Measurements from ENCODE around the gene HES3.
A peak's percentile ranks its signal among the peaks of the same experiment; 100 is the strongest.
"Not testable (repeated sequence)": the region's sequence is repeated elsewhere in the genome, so short reads cannot be mapped to it uniquely, and the experiment has no call there.

Gene HES3

DNA sequence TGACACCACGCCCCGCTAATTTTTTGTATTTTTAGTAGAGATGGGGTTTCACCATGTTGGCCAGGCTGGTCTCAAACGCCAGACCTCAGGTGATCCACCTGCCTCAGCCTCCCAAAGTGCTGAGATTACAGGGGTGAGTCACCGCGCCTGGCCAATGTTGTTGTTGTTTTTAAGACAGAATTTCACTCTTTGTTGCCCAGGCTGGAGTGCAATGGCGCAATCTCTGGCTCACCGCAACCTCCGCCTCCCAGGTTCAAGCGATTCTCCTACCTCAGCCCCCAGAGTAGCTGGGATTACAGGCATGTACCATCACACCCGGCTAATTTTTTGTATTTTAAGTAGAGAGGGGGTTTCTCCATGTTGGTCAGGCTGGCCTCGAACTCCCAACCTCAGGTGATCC lies 24.3 kb upstream of the HES3 start:
- DNase-seq, result not testable (repeated sequence)

DNA sequence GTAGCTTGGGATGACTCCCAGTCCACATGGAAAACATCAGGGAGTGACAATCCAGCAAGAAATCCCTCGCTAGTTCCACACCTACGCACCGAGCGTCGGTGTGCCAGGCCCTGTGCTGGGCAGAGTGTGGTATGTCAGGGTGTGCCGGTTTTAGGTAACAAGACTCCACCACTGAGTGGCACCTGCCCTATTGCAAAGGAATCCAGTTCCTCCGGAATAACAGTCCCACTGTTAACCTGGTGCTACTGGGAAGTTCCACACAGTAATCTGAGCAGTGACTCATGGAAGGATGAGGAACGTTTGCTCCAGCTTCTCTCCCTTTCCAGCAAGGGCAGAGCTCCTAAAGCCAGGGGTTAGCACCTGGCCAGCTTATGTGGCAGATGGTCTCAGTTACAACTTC lies 23.7 kb upstream of the HES3 start:
- DNase-seq, result peak; percentile 51

DNA sequence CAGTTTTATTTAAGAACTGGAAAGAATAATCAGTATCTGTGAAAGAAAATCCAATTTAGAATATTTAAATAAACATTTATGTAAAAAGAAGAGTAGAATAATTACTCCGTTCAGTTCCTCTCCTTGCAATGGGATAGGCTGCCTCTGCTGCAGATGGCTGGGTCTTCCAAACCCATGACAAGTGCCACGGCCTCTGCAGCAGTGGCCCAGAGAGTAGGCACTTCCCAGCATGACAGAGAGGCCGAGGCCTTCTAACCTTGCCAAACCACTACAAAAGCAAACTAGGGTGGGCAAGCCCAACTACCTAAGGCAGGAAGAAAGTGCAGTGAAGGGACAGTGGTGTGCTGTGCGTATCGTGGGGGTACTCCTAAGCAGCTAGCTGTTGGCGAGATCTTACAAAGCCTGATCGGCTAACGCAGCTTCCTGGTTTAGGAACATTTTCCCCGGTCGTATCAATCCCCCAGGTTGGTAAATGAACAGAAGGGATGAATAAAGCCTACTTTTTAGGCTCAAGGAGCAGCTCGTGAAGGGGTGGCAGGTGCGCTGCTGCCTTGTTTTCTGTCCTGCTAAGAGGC lies 22.7 kb upstream of the HES3 start:
- no peak for DNase-seq

DNA sequence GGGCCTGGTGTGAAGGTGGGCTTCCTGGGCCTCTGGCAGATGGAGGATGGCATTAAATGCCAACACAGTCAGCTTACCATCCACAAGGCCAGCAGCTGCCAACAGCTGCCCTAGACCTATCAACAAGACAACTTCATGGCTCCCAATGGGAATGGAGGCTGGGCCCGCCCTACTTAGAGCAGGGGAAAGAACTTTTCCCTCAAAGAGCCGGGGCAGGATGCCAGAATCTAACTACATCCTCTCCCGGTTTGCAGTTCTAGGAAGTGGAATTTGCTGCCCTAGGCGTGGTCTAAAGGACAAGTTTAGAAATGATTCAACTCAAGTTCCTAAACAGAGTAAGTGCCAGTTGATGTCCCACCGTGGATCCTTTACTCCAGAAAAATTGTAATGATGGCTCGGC lies 21.3 kb upstream of the HES3 start:
- DNase-seq, result peak; percentile 47

DNA sequence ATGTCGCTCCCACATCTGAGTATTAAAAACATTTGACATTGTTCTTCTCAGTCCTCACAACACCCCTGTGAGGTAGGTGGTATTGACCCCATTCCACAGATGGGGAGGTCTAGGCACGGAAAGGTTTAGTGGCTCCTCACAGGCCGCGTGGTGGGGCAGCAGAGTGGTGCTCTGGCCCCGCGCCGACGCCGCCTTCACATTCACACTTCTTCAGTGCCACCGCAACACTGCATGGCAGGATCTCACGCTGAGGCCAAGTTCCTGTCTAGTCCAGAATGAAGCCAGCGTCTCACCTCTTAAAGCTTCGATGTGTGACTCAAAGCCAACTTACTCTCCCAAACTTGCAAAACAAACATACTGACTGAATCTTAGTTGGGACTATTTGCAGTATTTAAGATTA lies 20.4 kb upstream of the HES3 start:
- no peak for DNase-seq

DNA sequence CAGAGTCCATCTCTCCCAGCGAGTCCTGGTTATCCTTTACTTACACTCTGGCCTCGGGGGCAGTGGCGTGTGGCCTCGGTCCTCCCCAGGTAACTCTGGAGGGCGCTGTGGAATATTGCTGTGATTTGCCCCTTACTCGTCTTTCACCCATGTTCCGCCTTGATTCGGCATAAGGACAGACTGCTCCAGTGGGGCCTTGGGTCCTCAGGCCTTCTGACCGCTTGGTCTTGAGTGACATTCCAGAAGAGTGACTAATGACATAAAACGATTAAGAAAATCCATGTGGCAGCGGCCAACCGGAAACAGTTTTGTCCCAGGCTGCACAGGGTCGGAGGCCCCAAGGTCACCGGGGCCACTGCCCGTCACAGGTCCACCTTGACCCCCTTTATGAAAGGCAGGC lies 19.3 kb upstream of the HES3 start:
- no peak for DNase-seq

DNA sequence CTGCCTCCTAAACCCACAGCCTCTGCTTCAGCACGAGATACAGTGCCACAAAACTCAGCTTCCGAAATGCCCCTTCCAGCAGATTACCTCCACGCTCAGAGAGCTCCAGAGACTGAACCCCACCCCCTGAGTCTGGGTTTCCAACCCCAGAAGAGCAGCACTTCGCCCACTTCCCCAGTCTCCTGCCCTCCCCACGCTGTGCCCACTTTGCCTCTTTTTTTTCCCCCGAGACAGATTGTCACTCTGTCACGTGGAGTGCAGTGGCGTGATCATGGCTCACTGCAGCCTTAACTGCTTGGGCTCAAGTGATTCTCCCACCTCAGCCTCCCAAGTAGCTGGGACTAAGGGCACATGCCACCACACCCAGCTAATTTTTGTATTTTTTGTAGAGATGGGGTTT lies 18.3 kb upstream of the HES3 start:
- no peak for DNase-seq

DNA sequence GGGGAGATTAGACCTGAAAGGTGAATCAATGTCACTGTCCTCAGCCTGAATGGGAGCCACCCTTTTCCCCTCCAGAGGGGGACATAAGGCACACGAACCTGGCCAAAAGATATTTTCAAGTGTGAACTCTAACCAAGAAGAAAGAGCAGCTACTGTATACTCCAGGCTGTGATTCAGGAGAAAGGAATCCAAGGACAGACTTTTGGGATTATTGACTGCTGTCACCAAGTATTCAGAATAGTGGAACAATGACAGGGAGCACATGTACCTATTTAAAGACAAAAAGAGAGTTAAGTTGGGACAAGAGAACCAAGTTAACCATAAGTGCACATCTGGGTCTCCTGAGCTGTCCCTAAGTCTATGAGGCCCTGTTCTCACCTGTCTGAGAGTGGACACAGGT lies 10.6 kb upstream of the HES3 start:
- DNase-seq, result no peak

DNA sequence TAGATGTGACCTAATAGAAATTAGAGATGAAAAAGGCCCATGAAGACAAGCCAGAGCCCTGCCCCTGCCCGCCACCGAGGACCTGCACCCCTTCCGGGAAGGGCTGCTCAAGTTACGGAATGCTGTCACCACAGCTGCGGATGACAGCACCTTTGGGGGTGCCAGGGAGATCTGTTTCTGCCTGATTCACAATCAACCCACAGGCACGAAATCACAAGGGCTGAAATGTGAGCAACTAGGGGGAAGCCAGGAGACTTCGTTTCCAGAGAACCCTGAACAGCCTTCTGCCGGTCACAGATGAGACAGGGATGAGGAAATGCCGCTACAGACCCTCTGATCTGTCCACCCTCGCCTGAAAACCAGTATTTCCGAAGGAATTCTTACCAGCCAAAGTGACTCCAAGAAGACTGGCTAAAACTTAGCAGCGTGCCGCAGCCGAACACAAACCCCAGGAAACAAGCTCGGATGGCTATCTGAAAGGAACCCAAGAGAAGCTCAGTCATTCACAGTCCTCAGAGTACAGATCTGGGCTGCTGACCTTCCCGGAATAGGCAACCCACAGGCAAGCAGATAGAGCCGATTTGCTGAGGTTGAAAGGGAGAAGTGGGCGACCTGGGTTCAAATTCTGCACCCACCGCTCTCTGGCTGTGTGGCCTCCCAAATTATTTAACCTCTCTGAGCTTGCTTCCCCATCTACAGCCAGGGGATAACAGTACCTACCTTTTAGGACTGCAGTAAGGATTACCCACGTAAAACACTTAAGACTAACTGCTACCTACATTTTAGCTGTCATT lies 9.3 kb upstream of the HES3 start:
- DNase-seq, result no peak

DNA sequence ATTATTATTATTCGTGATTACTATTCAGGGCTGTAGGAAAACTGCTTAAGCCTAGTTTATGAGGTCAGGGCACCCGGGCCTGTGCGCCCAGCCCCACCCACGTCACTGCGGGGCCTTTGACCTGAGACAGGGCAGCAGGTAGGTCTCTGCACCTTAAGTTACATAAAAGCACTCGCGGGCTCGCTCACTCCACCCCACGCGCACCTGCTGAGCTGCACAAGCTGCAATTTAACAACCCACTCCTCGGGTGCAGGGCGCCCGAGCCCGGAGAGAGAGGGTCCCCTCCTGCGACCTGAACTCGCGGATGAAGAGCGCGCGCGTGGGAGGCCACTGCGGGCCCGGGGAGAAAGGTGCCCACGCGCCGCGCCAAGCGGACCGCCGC lies 8.7 kb upstream of the HES3 start:
- no peak for DNase-seq

DNA sequence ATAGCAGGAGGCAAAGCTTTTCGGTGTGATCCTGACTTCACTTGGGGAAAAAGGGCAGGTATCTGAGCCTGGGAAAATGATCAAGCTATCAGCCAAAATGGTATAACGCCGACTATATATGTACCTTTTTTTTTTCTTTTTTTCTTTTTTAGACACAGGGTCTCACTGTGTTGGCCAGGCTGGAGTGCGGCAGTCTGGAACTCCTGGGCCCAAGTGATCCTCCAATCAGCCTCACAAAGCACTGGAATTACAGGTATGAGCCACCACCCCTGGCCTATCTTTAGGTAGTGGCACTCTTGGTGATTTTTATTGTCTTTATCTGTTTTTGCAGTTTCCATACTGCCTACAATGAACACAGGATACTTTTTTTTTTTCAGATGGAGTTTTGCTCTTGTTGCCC lies 6.9 kb upstream of the HES3 start:
- DNase-seq, result no peak

DNA sequence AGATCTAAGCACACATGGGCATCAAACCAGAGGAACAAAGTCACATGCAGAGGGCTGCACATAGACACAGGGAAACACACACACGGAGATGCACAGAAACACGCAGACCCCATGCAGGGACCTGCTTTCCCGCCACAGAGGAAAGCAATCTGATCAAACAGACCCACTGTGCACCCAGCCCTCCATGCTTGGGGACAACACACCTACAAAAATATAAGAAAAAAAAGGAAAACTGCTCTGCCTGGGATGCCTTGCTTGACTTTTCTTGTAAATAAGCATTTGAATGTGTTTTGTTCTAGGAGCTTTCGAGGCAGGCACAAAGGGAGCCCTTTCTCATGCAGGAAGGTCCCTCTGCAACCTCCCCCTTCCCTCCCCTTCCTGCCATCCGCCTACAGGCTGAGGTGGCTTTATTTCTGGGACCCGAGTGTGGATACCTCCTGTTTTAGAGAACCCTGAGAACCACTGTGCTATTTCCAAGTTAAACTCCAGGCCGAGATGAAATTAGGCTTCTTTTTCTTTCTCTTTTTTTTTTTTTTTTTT lies 4.7 kb upstream of the HES3 start:
- DNase-seq, result no peak

DNA sequence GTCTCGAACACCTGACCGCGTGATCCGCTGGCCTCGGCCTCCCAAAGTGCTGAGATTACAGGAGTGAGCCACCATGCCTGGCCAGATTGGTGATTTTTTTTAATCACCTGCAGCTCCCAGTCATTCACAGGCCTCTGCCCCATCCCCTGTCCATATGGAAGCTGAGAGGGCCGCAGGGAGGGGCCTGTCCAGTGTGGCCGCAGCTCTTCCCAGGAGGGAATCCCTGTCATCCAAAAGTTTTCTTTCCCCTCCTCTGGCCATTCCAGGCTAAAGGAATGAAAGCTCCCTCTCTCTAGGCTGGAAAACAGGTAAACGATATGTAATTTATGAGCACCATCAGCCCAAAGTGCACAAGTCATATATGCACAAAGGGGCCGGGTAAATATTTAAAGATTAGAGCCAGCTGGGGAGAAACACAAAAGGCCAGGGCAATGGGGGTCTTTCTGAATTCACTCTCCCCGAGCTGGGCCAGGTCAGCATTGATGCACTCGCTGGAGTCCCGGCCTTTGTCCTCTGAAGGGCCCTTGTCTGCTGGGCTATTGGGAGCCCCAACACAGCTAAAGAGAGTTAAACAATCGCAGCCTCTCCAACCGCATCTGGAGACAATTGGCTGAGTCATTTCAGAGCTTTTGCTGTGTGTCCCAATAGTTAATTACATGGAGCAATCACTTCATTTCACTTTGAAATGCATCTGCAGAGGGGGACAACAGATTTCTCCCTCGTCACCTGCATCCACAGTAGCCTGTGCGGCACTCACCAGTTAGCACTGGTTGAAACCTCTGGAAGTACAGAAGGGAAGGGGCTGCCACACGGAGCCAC lies 3.8 kb upstream of the HES3 start:
- DNase-seq, result no peak

DNA sequence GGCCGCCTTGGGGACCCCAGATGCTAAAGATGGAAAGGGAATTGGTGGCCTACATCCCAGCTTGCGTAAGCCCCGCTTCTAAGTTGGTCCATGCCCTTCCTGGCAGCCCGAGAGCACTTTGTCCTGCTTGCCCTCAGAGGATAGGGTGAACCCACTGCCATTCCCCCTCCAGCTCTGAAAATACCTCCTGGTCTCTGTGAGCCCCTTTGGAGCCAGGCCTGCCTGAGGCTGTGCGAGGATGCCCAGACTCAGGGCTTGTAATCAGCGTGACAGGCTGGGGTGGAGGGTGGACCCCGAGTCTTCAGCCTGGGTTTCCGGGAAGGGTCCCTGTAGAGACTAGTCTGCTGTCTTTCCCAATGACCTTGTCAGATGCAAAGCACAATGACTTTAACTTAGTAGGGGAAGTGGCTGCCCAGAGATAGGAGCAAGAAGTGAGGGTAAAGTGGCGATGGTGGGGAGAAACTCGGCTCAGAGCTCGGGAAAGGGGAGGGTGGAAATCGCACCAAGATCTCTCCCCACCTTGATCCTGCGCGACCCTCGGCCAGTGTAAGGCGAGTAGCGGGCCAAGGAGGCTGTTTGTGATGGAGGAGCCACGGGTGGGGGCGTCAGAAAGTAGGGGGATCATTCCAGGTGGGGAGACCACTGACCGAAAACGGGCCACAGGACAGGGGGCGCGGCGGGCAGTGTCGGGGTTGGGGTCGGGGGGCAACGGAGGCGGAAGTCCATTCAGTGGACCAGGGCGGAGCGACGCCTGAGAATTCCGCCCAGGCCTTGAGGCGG lies 2.7 kb upstream of the HES3 start:
- DNase-seq, result no peak

DNA sequence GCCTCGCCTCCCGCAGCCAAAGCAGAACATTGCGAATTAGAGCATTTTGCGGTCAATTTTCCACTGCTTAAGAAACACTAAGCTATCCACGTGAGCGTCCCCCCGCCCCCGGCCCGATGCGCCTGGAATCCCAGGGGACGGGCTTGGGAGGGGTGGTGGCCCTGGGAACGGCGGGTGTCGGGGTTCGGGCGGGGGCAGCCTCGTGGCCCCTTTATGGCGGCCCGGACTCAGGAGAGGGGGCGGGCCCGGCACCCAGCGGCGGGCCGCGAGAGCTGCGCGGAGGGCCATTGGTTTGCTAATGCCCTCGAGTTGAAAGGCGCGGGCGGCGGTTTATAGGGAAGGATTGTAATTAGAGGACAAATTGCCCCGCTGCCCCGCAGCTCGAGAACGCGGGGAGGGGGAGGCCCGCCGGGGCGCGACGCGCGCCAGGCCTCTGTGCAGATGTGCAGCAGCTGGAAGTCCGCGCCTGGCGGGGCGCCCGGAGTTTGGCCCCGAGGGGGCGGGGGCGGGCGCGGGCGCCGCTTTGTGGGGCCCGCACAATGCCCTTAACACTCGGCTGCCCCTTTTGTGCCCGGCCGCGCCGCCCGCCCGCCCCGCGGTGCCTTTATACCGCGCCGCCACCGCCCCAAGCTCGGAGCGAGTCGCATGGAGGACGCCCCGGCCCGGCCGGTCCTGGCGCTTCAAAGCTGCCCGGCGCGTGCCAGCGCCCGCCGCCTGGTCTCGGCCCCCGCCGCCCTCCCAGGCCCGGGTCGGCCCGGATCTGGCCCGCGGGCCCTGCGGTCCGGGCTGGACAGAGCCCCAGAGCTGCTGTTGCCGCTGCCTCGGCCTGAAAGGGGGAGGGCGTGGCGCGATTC lies 1.9 kb upstream of the HES3 start:
- no peak for DNase-seq

DNA sequence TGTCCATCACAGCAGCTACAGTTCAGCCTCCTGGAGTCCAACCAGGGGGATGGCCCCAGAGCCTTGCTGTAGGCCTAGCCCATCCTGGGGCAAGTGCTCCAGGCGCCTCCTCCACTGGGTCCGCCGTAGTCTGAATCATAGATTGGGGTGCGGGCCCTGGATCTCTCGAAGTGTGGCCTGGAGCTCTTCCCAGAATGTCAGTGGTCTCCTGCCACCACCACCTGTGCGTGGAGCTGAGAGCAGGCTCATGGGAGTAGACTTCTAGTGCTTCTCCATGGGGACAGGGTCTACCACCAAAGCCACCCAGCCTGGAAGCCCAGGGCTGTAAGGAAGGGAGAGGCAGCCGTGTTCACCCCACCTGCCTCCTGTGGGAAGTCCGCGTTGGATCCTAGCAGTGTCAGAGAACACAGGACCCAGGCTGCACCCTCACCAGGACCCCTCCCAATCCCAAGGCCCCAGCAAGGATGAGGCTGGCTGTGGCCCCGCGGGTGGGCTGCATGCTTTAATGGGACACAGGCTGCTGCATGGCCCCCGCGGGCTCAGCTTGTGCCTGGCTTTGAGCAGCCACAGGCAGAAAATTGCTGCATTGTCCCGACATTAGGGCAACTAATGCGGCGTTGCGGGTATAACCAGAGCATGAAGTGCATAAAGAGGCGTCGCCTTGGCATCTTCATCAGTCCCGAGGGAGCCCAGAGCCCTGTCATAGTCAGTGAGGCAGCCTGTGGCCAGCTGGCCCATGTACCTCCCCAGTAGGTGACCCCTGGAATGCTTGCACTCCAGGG lies 735 bp upstream of the HES3 start:
- no peak for DNase-seq

DNA sequence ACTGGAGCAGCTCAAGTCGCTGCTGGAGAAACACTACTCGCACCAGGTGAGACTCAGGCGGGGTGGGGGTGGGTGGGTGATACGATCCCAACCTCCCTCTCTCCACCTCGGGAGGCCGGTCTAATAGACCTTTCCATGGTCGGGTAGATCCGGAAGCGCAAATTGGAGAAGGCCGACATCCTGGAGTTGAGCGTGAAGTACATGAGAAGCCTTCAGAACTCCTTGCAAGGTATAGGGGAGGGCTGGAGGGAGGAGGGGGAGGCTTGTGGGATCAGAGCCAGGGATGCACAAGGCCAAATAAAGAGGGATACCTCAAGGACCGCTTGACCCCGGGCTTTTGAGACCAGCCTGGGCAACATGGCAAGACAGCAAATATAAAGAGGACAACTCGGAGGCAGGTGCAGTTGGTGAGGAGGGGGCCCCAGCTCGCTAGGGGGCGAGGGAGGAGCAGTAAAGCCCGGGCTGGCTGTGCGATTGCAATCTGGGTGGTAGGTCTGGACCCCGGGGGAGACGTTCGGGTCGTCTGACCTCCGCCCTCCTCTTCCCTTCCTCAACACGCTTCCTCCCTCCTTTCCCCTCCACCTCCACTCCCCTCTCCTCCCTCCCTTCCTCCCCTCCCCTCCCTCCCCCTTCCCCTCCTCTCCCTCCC lies 546 bp downstream of the HES3 start:
- no peak for DNase-seq

DNA sequence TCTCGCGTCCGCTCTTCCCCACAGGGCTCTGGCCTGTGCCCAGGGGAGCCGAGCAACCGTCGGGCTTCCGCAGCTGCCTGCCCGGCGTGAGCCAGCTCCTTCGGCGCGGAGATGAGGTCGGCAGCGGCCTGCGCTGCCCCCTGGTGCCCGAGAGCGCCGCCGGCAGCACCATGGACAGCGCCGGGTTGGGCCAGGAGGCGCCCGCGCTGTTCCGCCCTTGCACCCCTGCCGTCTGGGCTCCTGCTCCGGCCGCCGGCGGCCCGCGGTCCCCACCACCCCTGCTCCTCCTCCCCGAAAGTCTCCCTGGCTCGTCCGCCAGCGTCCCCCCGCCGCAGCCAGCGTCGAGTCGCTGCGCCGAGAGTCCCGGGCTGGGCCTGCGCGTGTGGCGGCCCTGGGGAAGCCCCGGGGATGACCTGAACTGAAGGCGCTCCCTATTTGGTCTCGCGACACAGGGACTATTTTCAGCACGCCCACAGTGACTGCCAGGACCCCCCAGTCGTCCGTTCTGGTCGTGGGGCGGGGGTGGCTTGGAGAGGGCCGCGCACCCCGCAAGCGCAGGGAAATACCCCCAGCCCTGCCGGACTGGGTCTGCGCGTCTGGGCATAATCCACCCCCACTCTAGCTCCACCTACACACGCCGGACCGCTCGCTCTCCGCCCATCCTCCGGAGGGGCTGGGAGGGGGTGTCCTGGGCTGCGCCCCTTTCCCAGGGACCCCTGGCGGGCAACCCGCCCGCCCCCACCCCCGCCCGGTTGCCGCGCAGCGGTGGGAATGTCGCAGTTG lies 1.3 kb downstream of the HES3 start:
- peak; percentile 85 for DNase-seq

DNA sequence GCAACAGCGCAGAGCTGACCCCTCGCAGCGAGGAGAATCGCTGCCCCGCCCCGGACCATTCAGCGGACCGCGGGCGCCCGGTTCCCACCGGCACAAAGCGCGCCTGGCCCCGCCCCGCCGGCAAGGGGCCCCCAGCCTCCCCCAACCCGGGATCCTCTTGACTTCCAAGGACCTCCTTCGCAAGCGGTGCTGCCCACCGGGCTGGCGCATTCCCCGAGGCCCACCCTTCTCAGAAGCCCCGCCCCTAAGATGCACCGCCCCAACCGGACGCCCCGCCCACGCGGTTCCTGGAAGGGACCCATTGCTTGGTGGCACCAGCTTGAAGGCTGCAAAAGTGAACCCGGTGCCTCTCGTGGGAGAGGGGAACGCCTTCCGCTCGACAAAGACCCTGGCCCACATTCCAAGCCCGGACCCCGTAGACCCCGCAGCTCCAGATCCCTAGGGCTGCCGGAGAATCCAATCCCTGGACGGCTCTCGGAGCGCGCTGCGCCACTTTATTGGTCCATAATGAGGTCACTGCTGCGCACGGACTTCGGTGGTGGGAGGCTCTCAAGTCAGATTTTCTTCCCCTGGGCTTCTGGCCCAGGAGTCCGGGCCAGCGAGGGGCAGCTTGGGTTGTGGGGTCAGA lies 2.0 kb downstream of the HES3 start:
- DNase-seq, result no peak

All from NCI-H226 (cell line).